Measurements from ENCODE around the gene SCNN1G.
"Not testable (repeated sequence)": the region's sequence is repeated elsewhere in the genome, so short reads cannot be mapped to it uniquely, and the experiment has no call there.

The SCNN1G gene, protein sequence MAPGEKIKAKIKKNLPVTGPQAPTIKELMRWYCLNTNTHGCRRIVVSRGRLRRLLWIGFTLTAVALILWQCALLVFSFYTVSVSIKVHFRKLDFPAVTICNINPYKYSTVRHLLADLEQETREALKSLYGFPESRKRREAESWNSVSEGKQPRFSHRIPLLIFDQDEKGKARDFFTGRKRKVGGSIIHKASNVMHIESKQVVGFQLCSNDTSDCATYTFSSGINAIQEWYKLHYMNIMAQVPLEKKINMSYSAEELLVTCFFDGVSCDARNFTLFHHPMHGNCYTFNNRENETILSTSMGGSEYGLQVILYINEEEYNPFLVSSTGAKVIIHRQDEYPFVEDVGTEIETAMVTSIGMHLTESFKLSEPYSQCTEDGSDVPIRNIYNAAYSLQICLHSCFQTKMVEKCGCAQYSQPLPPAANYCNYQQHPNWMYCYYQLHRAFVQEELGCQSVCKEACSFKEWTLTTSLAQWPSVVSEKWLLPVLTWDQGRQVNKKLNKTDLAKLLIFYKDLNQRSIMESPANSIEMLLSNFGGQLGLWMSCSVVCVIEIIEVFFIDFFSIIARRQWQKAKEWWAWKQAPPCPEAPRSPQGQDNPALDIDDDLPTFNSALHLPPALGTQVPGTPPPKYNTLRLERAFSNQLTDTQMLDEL

DNA sequence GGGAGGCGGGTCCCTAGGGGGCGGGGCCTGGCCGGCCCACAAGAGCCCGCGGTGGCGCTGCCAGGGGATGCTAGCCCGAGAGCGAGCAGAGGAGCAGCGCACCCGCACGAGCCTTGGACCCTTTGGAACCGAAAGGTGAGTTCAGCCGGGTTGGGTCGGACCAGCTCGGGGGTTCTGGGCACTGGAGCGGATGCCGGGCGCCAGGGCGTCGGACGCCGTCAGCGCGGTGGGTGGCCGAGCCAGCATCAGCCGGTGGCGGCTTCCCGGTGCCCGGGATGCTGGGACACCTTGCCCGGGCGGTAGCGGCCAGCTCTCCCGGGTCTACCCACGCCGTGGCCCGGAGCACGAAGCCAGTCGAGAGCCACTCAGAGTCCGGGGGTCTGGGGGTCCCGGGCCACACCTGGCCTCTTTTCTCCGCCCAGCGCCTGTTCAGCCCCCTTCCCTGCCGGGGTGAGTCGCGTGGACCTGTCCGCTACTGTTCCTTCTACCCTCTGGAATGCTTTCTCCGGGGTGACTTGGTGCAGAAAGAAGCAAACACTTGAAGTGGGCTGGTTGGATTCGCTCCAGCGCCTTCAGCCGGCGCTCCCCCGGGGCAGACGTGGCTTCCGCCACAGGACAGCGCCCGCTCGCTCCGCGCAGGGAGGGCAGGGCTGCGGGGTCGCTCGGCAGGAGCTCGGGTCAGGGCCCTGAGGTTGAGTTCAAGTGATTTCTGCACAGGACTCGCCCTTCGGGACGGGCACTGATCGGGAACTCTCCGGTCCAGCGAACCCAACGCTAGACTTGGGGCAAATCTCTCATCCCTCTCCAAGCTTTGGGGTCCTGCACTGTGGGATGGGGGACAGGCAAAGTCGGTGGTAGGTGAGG, at the start of gene SCNN1G:
TSS of gene SCNN1G (plus strand) at position 67 of the 864 bp plus-strand sequence. CDS start 3,527 bp downstream, outside the sequence.
- Mint-ChIP-seq H3K27ac (ENCODE audit: low read depth) (no peak within 1 kb of the TSS), H3K4me3 (peak within 1 kb of the TSS; percentile 75), H3K27me3 (peaks cover 82% of the 10 kb centered on the region), H3K4me1 (peaks cover 13% of the 10 kb centered on the region), H3K36me3 (ENCODE audit: insufficient read depth) (no peaks in the 10 kb centered on the region), H3K9me3 (no peaks in the 10 kb centered on the region)
- no peak for ATAC-seq (replicated peaks; ENCODE audit: extremely low read depth, poor library complexity, severe bottlenecking)
- no peak for DNase-seq (ENCODE audit: low spot score in 2 of 2)

GRCh38 chr16:23132775-23133463, 49.6 kb upstream of the SCNN1G start:
- H3K9me3 Mint-ChIP-seq, result no peaks in the 10 kb centered on the region
- H3K4me3 Mint-ChIP-seq, result no peak overlapping the region
- ATAC-seq (replicated peaks; ENCODE audit: extremely low read depth, poor library complexity, severe bottlenecking), result no peak
- no peaks in the 10 kb centered on the region for H3K27me3 Mint-ChIP-seq
- no peaks in the 10 kb centered on the region for H3K36me3 Mint-ChIP-seq (ENCODE audit: insufficient read depth)
- no peak for DNase-seq (ENCODE audit: low spot score in 2 of 2)
- no peak overlapping the region for H3K27ac Mint-ChIP-seq (ENCODE audit: low read depth)
- H3K4me1 Mint-ChIP-seq, result peaks cover 21% of the 10 kb centered on the region

GRCh38 chr16:23134274-23134673, 48.3 kb upstream of the SCNN1G start:
- Mint-ChIP-seq H3K36me3 (ENCODE audit: insufficient read depth) (no peaks in the 10 kb centered on the region), H3K9me3 (no peaks in the 10 kb centered on the region), H3K27ac (ENCODE audit: low read depth) (no peak overlapping the region), H3K4me1 (peaks cover 21% of the 10 kb centered on the region), H3K4me3 (no peak overlapping the region), H3K27me3 (no peaks in the 10 kb centered on the region)
- no peak for DNase-seq (ENCODE audit: low spot score in 2 of 2)
- ATAC-seq (replicated peaks; ENCODE audit: extremely low read depth, poor library complexity, severe bottlenecking), result no peak

- Mint-ChIP-seq H3K4me3 (no peak overlapping the region), H3K36me3 (ENCODE audit: insufficient read depth) (no peaks in the 10 kb centered on the region), H3K9me3 (no peaks in the 10 kb centered on the region), H3K4me1 (peaks cover 21% of the 10 kb centered on the region), H3K27me3 (no peaks in the 10 kb centered on the region), H3K27ac (ENCODE audit: low read depth) (no peak overlapping the region)
- DNase-seq (ENCODE audit: low spot score in 2 of 2), result no peak
- no peak for ATAC-seq (replicated peaks; ENCODE audit: extremely low read depth, poor library complexity, severe bottlenecking)
Measured at GRCh38 chr16:23137256-23137655, 45.3 kb upstream of the SCNN1G start.

GRCh38 chr16:23137818-23138217, 44.7 kb upstream of the SCNN1G start:
- H3K27me3 Mint-ChIP-seq, result no peaks in the 10 kb centered on the region
- no peak overlapping the region for H3K27ac Mint-ChIP-seq (ENCODE audit: low read depth)
- no peaks in the 10 kb centered on the region for H3K9me3 Mint-ChIP-seq
- no peaks in the 10 kb centered on the region for H3K36me3 Mint-ChIP-seq (ENCODE audit: insufficient read depth)
- no peak for ATAC-seq (replicated peaks; ENCODE audit: extremely low read depth, poor library complexity, severe bottlenecking)
- H3K4me3 Mint-ChIP-seq, result no peak overlapping the region
- H3K4me1 Mint-ChIP-seq, result peaks cover 18% of the 10 kb centered on the region
- DNase-seq (ENCODE audit: low spot score in 2 of 2), result no peak

DNA sequence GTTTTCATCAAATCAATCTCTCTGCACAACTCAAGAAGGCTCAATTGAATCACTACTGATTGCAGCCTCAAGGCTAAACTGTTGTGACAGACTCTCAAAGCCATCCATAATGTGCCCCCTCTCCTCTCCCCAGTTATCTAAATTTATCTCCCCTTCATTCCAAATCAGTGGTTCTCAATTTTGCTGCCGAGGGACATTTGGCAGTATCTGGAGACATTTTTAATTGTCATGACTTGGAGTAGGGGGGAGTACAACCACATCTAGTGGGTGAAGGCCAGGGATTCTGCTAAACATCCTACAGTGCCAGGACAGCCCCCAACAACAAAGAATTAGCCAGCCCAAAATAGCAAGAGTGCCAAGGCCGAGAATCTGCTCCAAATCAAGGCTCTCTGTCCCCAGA, 42.4 kb upstream of the SCNN1G start:
- no peak for ATAC-seq (replicated peaks; ENCODE audit: extremely low read depth, poor library complexity, severe bottlenecking)
- H3K4me3 Mint-ChIP-seq, result no peak overlapping the region
- DNase-seq (ENCODE audit: low spot score in 2 of 2), result no peak

DNA sequence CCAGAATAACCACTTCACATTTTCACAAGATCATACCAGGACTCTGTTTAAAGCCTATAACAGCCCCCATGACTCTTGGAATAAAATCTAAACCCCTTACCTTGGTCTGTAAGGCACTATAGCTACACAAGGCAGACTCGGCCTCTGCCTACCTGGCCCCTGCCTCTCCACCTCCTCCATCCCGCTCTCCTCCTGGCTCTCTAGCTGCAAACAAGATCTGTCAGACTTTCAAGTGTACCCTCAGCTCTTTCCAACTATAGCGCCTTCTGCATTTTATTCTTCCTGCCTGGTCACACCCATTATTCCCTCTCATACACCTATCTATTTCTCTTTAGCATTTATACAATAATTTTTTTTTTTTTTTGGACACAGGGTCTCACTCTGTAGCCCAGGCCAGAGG, 41.5 kb upstream of the SCNN1G start:
- no peaks in the 10 kb centered on the region for H3K9me3 Mint-ChIP-seq
- no peak overlapping the region for H3K27ac Mint-ChIP-seq (ENCODE audit: low read depth)
- no peaks in the 10 kb centered on the region for H3K36me3 Mint-ChIP-seq (ENCODE audit: insufficient read depth)
- H3K4me3 Mint-ChIP-seq, result no peak overlapping the region
- ATAC-seq (replicated peaks; ENCODE audit: extremely low read depth, poor library complexity, severe bottlenecking) (no peak), DNase-seq (ENCODE audit: low spot score in 2 of 2) (no peak)
- H3K27me3 Mint-ChIP-seq, result no peaks in the 10 kb centered on the region
- peaks cover 7% of the 10 kb centered on the region for H3K4me1 Mint-ChIP-seq

More for the DNA sequence above, 42.4 kb upstream of the SCNN1G start:
- no peaks in the 10 kb centered on the region for H3K9me3 Mint-ChIP-seq
- H3K27me3 Mint-ChIP-seq, result no peaks in the 10 kb centered on the region
- H3K36me3 Mint-ChIP-seq (ENCODE audit: insufficient read depth), result no peaks in the 10 kb centered on the region
- H3K4me1 Mint-ChIP-seq, result peaks cover 5% of the 10 kb centered on the region
- no peak overlapping the region for H3K27ac Mint-ChIP-seq (ENCODE audit: low read depth)

DNA sequence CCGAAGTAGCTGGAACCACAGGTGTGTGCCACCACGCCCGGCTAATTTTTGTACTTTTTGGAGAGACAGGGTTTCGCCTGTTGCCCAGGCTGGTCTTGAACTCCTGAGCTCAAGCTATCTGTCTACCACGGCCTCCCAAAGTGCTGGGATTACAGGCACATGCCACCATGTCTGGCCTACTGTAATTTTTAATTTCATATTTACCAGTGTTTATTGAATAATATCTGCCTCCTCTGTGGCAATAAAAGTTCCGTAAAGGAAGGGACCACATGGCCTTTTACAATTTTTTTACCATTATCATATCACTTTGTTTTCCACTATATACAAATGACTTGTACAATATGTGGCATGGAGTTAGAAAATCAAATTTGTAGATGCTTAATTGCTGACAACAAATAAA, 41.0 kb upstream of the SCNN1G start:
- no peaks in the 10 kb centered on the region for H3K27me3 Mint-ChIP-seq
- H3K27ac Mint-ChIP-seq (ENCODE audit: low read depth), result no peak overlapping the region
- no peak for ATAC-seq (replicated peaks; ENCODE audit: extremely low read depth, poor library complexity, severe bottlenecking)
- H3K4me1 Mint-ChIP-seq, result peaks cover 7% of the 10 kb centered on the region
- H3K36me3 Mint-ChIP-seq (ENCODE audit: insufficient read depth), result no peaks in the 10 kb centered on the region
- no peak for DNase-seq (ENCODE audit: low spot score in 2 of 2)
- H3K4me3 Mint-ChIP-seq, result no peak overlapping the region
- H3K9me3 Mint-ChIP-seq, result no peaks in the 10 kb centered on the region

- peaks cover 7% of the 10 kb centered on the region for H3K4me1 Mint-ChIP-seq
- H3K9me3 Mint-ChIP-seq, result no peaks in the 10 kb centered on the region
- no peaks in the 10 kb centered on the region for H3K36me3 Mint-ChIP-seq (ENCODE audit: insufficient read depth)
- H3K27me3 Mint-ChIP-seq, result no peaks in the 10 kb centered on the region
- DNase-seq (ENCODE audit: low spot score in 2 of 2) (no peak), ATAC-seq (replicated peaks; ENCODE audit: extremely low read depth, poor library complexity, severe bottlenecking) (no peak)
- no peak overlapping the region for H3K27ac Mint-ChIP-seq (ENCODE audit: low read depth)
- H3K4me3 Mint-ChIP-seq, result no peak overlapping the region
Measured at GRCh38 chr16:23141959-23142740, 40.4 kb upstream of the SCNN1G start.

DNA sequence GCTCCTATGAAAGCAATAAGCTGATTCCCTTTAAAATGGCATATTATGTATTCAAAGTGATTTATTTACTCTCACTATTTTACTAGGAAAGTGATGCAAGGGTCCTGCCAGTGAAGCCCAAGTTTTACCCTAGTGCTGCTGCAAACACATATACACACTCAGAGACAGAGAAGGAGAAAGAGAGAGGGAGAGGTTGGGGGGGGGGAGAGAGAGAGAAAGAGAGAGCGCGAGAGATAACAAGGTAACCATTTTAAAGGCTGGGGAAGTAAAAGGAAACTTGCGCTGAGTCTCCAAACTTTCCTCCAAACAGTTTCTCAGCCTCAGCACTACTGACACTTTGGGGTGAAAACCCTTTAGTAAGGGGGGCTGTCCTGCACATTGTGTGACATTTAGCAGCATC, 39.2 kb upstream of the SCNN1G start:
- Mint-ChIP-seq H3K4me3 (no peak overlapping the region), H3K9me3 (no peaks in the 10 kb centered on the region), H3K27ac (ENCODE audit: low read depth) (no peak overlapping the region), H3K4me1 (peaks cover 13% of the 10 kb centered on the region), H3K27me3 (no peaks in the 10 kb centered on the region), H3K36me3 (ENCODE audit: insufficient read depth) (peaks cover 1% of the 10 kb centered on the region)
- no peak for DNase-seq (ENCODE audit: low spot score in 2 of 2)
- no peak for ATAC-seq (replicated peaks; ENCODE audit: extremely low read depth, poor library complexity, severe bottlenecking)

GRCh38 chr16:23144393-23144792, 38.2 kb upstream of the SCNN1G start:
- H3K4me3 Mint-ChIP-seq; H3K27me3 Mint-ChIP-seq; ATAC-seq (replicated peaks; ENCODE audit: extremely low read depth, poor library complexity, severe bottlenecking); H3K27ac Mint-ChIP-seq (ENCODE audit: low read depth); H3K36me3 Mint-ChIP-seq (ENCODE audit: insufficient read depth); H3K9me3 Mint-ChIP-seq; DNase-seq (ENCODE audit: low spot score in 2 of 2): not testable (repeated sequence)
- peaks cover 15% of the 10 kb centered on the region for H3K4me1 Mint-ChIP-seq

Measured in central memory CD8-positive, alpha-beta T cell (primary cell).